Stimulated activated CD8-positive, alpha-beta memory T cell treated with anti-CD3 and anti-CD28 coated beads, Interleukin-2, amount 100 ng/mL, for 1 hour (primary cell): ENCODE results near the gene BOD1L2.

Source experiments
- DNase-seq, 2 donors: peaks; one replicate each; pipeline ENCODE4 v3.0.0-alpha.2; 2020; ENCODE audit warnings: low read depth in 2 of 2

BOD1L2 gene

GRCh38 chr18:57146956-57147636 lies at the start of gene BOD1L2:
BOD1L2 (plus strand) TSS chr18:57147087; CDS start chr18:57147313, 226 bp downstream.
- DNase-seq = no peak

DNA sequence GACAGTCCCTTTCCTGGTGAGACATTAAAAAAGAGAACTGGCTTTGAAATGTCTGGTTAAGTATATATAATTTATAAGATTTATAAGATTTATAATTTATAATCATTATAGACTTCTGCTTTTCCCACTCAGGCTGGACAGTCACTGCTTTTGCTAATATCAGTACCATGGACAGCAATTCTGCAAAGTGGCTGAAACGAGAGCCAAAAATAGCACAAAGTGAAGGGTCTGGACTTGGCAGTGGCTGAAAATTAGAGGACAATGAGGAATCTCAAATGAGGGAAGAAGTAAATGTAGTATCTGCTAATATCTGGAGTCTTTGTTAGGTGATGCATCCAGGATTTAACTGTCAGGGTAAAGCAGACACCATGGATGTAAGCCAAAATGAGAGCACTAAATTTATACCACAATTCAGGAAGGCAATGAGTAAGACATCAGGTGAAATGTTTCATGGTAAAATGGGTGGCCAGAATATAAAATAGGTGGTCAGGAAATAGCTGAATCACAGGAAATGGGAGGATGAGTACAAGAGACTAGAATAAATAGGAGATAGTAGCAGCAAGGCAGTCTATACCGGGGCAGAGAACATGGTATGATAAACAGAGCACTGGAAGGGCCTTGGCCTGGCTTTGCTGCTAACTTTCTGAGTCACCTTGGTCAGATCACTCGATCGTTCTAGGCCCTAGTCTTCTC lies 39.6 kb upstream of the BOD1L2 start:
- no peak for DNase-seq

DNA sequence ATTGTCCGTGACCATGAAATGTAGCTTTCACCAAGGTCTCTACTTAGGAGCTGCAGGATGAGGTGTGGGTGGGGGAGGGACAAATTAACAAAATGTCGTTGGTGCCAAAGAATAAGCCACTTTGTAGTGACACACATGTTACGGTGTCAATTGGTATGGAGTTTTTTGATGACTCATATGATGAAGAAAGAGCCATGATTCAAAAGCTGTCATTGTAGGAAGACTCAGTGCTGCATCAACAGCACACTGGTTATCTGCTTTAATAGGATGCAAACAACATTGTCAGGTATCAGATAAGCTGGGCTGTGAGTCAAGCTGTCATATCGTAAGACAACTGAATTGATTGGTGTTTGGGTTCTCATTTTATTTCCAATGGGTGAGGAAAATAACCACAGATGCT lies 36.6 kb upstream of the BOD1L2 start:
- DNase-seq = no peak

DNA sequence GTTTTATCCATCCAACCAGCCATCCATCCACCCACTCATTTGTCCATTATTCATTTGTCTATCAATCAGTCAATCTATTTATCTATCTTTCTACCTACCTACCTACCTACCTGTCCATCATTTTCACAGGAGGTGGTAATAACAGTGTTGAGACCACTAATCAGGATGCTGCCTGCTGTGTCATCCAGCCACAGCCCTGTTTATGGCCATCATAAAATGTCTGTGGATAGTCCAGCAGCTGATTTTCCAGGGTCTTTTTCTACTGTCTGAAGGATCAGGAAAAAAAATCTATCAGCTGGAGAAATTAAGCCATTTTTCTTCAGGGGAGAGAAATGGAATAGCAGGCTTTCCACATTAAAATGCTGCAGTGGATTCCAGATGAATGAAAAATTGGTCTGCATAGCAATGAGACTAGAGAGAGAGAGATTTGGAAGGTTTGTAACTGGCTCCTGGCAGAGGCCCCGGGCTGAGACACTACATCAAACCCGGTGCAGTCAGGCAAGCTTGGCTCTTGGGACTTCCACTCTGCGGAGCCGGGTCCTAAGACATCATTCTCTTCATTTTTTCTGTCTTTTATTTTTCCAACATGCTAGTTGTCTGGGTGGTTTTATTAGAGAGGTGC lies 33.0 kb upstream of the BOD1L2 start:
- no peak for DNase-seq

- DNase-seq = no peak
These were observed 30.2 kb upstream of the BOD1L2 start for GRCh38 chr18:57116598-57117132.

- DNase-seq = no peak
These were observed 25.3 kb upstream of the BOD1L2 start for GRCh38 chr18:57121542-57122112.

GRCh38 chr18:57122936-57123510 lies 23.9 kb upstream of the BOD1L2 start:
- DNase-seq = no peak

DNA sequence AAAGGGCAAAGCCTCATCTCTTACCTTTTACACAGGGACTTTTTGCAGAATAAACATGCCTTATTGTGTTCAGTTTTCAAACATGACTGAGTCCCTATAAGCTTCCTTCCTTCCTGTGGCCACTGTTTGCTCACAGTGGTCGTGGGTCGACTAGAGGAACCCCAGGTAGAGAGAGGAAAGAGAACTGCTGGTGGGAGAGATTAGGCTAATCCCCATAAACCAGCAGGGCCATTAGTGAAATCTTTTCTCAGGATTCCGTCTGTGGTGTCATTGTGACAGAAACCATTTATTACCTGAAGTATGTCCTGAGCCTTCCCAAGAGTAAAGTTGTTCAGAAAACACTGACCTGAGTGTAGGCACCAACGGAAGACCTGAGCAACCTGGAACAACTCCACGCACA lies 21.3 kb upstream of the BOD1L2 start:
- DNase-seq = no peak

DNA sequence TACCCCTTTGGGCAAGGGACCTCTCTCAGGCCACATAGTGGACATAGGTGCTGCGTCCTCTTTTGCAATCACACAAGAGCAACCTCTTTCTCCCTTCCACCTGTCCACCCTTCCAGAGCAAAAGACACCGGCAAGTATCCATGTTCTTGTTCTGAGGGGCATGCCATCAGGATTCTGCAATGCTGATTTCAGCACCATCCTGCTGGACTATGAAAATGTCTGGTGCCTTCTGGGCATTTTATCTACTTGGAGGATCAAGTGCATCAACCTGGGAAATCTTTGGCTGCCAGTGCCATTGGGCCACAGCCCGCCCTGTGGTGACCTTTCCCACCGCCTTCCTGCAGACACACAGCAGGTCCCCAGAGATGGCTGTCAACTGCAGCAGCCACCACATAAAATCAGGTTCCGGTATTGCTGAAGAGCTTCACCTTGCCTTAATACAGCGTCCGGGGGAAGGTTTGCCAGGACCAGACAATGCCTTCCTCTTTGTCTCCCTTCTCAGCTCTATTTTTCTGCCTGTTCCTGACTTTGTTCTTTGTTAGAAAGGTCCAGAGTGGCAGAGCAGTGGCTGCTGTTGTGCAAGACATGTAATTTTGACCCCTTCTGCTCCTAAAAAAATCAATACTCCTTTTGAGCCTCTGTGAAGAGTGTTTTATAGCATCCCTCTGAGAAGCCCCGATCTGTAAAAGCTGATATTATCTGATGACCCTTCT lies 18.5 kb upstream of the BOD1L2 start:
- DNase-seq = no peak

DNA sequence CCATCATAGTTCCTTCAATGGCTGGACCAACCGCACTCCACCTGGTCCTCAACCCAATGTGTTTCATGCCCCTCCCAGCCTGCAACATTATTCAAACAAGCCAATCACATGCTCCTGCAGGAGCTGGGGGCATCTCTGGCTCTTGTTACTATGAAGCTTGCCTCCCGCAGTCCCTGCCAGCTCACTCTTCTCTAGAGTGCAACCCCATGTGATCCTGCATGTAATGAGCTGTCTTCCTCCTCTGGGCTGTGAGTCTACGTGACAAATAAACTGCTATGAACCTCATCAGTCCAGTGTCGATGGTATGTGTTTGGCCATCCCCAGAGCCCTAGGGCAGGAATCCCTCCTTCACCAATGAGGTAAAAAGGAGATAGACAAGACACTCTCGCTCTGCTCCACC lies 15.8 kb upstream of the BOD1L2 start:
- no peak for DNase-seq

DNA sequence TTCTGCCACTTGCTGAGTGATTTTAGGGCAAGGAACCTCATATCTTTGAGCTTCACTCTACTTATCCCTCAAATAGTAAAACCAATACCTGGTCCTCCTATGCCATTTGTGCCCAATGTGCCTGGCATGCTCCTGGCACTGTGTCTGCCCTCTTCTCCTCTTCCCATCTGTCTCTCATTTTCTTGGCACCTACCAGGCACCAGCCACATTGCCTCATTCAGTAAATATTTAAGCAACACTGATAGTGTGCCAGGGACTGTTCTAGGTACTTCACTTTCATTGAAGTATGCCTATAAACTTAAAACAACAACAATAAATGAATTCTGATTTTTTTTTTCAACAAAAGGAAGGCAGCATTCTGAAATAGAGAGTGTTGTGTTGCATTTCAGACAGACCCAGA lies 15.1 kb upstream of the BOD1L2 start:
- DNase-seq = no peak

DNA sequence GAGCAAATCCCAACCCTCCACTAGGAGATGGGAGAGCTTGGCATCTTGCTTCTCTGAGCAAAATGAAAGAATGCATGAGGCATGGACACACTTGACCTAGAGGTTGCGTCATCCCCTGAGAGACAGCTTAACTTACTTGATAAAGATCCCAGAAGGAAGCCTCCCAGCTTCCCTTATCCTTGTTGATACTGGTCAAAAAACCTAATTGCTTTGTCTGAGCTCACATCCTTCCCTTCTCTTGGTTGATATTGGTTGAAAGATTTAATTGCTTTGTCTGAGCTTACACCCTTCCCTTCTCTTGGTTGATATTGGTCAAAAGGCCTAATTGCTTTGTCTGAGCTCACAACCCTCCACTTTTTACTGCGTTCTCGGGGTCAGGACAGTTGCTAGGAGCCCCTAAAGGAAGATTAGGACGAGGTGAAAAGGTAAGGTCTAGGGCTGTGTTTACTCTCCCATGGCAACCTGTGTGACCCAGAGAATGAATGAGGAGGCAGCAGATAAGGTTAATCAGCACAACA lies 12.2 kb upstream of the BOD1L2 start:
- DNase-seq = no peak

GRCh38 chr18:57135699-57136098 lies 11.2 kb upstream of the BOD1L2 start:
- no peak for DNase-seq

GRCh38 chr18:57137847-57138246 lies 9.0 kb upstream of the BOD1L2 start:
- DNase-seq = no peak

DNA sequence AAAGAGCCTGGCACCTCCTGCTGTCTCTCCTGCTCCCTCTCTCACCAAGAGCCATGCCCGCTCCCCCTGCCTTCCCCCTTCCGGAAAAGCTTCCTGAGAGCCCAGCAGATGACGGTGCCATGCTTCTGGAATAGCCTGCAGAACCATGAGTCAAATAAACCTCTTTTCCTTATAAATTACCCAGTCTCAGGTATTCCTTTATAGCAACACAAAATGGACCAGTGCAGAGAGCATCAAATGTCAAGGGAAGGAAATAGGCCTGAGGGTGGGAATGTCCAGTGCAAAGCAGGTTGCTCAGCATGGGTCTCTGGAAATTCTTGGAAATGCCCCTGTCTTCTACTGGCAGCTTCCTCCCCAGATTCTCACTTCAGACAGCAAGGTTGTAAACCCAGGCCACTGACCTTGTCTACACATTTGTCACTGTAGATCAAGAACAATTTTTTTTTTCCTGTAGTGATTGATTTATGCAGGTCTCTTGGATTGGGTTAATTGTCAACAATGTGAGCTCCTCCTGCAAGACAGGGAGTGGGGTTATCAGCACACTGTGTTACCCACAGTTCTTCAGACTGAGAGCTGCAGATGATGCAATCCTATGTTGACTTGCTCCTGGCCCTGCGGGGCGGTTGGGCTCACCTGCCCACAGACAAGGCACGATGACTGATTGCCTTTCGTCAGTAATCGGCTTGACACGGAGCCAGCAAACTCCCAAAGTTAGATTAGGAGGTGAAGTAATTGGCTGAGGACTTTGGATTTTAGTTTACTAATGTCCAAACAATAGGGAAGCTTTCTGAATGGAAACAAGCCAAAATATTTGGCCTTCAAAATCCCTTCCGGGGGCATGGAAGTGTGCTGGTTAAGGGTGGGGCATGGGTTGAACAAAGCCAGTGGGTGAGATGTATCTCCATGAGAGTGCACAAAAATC lies 5.4 kb upstream of the BOD1L2 start:
- DNase-seq = no peak

DNA sequence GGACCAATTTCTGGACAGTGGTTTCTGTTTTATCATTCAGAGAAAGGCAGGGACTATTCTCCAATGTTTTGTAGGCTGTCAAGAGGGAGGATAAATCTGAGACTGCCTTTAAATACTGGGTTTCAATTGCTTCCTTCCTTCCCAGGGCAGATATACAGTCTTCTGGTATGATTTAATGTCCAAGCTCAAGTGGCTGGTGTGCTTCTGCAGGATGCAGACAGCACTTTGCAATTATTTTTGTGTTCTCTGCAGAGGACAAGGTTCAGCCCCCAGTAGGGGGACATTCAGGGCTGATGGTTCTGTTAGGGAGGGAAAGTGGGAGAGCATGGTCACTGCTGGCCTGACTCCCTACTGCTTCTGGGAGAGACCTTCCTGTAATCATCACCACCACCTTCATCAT lies 4.6 kb upstream of the BOD1L2 start:
- DNase-seq = no peak

- no peak for DNase-seq
These were observed 3.6 kb upstream of the BOD1L2 start for GRCh38 chr18:57143265-57143664.

GRCh38 chr18:57148263-57148662 lies 1.4 kb downstream of the BOD1L2 start:
- DNase-seq = no peak

- no peak for DNase-seq
These were observed 2.2 kb downstream of the BOD1L2 start for GRCh38 chr18:57149051-57149450.

GRCh38 chr18:57149531-57149930 lies 2.6 kb downstream of the BOD1L2 start:
- no peak for DNase-seq
